Measurements from ENCODE around the gene MIF4GD.
"Not testable (repeated sequence)": the region's sequence is repeated elsewhere in the genome, so short reads cannot be mapped to it uniquely, and the experiment has no call there.

Gene MIF4GD

GRCh38 chr17:75270966-75271232 lies at the start of gene MIF4GD:
Gene MIF4GD, minus strand, starts transcription at chr17:75271231. Its CDS starts 1,036 bp downstream, at chr17:75270195.
- DNase-seq (ENCODE audit: low read depth, low spot score), result no peak

- no peak for DNase-seq (ENCODE audit: low read depth, low spot score)
These were observed 49.1 kb upstream of the MIF4GD start for GRCh38 chr17:75319904-75320691.

DNA sequence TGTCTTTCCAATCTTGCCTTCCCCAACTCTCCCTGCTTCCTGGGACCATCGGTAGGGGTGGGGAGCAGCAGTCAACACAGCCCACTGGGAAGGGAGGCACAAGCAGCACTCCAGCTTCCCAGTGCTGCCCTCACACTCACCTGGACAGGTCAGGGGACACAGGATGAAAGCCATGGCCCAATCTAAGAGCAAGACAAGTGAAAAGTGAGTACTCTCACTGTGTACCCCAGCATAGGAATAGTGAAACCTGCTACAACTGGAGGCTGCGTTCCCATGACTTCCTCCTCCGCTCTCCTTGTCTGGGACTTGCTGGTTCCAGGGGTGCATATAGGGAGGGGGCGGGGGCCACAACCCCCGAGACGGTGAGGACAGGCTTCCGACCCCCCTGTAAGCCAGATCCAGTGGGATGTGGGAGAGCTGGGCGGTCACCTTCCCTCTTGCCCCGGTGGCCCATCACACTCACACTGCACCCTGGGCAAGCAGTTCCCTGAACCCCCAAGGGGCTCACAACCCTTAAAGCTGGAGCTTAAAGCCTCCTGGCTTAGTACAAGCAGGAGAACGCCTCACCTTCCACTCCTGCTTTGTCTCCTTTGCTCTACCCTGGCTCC lies 47.7 kb upstream of the MIF4GD start:
- DNase-seq (ENCODE audit: low read depth, low spot score), result no peak

DNA sequence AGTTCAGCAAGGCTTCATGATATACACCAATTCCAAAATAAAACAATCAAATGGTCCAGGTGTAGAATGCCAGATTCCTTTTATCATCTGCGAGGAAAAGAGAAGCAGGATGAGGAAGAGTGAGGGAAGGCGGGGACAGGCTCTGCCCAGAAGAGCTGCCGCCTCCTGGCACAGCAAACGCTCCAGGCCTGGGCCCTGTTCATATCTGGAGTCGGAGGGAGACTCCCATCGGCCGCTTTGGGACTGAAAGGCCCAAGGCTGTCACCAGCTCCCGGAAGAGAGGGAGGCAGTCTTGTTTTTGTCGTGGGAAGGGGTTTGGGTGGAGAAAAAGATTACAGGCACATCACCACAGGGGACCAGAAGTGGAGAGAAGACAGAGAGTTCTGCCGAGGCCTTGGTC lies 47.2 kb upstream of the MIF4GD start:
- no peak for DNase-seq (ENCODE audit: low read depth, low spot score)

DNA sequence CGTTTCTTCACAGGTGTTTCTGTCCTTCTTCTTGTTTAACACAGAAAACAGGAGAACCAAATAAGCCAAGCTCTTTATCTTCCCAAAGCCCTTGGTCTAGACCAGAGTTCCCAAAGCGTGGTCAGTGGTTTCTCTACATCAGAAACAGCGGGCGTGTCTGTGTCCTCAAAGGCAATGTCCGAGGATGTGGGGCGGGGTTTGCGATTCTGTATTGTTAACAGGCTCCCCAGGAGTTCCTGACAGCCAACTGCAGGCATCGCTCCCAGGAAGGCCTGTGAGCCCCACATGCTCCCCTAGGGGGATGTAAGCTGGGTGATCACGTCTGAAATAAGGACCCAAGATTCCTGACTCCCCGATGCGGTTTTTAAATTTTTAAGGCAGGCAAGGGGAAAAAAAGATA lies 46.6 kb upstream of the MIF4GD start:
- DNase-seq (ENCODE audit: low read depth, low spot score), result no peak

- no peak for DNase-seq (ENCODE audit: low read depth, low spot score)
These were observed 45.2 kb upstream of the MIF4GD start for GRCh38 chr17:75316253-75316652.

- DNase-seq (ENCODE audit: low read depth, low spot score), result no peak
These were observed 44.7 kb upstream of the MIF4GD start for GRCh38 chr17:75315541-75316243.

DNA sequence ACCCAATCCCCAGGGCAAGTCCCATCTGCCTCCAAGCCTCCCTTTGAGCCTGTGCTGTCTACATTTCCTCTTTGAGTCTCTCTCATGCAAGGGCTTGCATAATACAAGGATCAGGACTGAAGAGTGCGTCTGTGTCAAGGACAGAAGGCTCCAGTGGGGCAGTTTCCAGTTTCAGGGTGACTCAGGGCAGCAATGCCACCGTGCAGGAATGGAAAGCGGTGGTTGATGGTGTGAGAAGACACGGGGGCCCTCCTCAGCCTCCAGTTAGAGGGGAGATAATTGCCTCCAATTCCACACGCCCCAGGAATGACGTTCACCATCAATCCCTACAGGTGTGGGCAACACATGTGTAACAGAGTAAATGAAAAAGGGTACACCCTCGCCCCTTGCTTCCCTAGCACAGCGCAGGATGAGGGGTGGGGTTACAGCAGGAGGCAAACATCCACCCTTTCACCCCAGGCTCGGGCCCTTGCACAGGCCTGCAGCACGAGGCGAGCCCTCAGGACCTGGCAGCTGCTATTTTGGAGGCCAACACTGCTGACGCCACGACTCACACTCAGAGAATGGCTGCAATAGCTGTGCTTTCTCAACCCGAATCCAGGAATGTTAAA lies 43.0 kb upstream of the MIF4GD start:
- no peak for DNase-seq (ENCODE audit: low read depth, low spot score)

GRCh38 chr17:75308732-75309629 lies 38.0 kb upstream of the MIF4GD start:
- DNase-seq (ENCODE audit: low read depth, low spot score), result no peak

DNA sequence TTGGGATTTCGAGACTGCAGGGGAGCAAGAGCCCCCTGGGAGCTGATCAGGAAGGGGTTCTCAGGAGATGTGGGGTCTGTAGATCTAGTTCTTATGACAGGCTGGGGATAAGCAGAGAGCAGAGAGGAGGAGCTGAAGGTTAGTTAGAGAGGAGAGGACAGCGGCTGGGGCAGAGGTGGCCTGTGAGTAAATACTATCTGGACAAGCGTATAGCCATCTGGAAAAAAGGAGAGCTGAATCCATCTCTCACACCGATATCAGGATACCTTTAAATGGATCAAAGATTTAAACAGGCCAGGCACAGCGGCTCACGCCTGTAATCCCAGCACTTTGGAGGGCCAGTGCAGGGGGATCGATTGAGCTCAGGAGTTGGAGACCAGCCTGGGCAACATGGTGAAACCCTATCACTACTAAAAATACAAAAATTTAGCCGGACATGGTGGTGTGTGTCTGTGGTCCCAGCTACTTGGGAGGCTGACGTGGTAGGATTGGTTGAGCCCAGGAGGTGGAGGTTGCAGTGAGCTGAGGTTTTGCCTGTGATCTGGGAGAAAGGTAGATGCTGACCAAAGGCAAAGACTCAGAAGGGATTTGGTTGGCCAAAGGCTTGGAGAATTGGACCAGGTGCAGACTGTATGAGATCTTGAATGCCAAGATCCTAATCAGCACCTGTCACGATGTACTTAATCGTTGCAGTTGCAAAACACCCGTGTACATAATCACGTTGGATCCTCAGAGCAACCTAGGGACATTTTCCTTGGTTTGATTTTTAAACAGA lies 37.1 kb upstream of the MIF4GD start:
- DNase-seq (ENCODE audit: low read depth, low spot score), result no peak

DNA sequence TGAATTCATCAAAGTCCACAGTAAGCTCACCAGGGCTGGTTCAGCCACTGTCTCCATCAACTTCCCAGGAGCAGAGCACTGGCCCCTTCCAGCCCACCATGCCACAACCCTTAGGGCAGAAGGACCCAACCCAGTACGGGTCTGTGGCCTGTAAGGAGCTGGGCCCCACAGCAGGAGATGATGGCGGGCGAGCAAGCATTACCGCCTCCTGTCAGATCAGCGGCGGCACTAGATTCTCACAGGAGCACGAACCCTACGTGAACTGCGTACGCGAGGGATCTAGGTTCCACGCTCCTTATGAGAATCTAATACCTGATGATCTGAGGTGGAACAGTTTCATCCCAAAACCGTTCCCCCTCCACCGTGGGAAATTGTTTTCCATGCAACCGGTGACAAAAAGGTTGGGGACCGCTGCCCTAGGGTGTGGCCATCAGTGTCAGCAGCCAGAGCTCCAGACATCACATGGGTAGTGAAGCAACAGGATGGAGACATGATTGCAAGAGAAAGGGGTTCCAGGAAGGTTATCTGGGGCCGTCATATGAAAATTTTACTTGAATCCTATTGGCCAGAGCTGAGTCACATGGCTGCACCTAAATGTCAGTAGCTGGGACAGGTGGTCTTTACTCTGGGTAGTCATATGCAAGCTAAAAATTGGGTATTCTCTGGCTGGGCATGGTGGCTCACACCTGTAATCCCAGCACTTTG lies 30.6 kb upstream of the MIF4GD start:
- DNase-seq (ENCODE audit: low read depth, low spot score), result no peak

- no peak for DNase-seq (ENCODE audit: low read depth, low spot score)
These were observed 30.0 kb upstream of the MIF4GD start for GRCh38 chr17:75301049-75301448.

- DNase-seq (ENCODE audit: low read depth, low spot score), result no peak
These were observed 29.2 kb upstream of the MIF4GD start for GRCh38 chr17:75300280-75300679.

DNA sequence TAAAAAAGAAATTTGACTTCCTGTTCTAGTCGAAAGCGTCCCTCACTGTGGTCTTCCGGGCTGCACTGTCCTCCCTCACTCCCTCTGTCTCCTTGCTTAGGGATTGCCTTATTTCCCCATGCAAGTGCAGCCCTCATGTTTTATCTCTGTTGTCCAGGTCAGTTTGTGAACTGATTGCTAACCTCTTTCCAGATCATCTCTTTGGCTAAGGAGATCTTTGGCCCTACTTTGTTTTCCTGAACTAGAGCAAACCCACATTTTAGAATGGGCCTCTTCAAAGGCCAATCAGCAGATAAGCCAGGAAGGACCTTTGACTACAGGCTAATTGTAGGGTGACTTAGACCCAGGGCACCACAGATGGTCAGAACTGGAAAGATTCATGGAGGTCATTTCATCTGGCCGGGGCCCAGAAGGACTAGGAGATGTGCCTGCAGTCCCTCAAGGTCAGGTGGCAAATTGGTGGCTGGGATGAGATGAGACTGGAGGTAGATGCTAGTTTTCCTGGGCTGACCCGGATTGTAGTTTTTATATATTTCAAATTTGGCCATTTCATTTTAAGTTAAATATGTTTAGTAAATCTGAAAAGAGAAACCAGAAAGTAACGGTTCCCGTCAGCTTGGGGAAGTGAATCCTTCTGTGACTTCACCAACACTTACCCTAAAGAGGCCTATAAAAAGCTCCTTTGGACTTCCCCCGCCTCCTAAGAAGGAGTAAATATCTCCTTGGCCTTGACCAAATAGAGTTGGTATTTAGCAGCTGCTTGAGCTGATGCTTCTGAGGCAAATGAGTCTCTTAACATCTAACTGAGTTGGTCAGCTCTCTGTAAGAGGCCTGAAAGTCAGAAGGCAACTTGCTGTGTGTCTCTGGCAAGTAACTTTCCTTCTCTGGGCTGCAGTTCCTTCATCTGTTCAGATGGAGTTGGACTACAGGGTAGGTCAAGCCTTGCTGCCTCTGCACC lies 24.4 kb upstream of the MIF4GD start:
- DNase-seq (ENCODE audit: low read depth, low spot score), result no peak

DNA sequence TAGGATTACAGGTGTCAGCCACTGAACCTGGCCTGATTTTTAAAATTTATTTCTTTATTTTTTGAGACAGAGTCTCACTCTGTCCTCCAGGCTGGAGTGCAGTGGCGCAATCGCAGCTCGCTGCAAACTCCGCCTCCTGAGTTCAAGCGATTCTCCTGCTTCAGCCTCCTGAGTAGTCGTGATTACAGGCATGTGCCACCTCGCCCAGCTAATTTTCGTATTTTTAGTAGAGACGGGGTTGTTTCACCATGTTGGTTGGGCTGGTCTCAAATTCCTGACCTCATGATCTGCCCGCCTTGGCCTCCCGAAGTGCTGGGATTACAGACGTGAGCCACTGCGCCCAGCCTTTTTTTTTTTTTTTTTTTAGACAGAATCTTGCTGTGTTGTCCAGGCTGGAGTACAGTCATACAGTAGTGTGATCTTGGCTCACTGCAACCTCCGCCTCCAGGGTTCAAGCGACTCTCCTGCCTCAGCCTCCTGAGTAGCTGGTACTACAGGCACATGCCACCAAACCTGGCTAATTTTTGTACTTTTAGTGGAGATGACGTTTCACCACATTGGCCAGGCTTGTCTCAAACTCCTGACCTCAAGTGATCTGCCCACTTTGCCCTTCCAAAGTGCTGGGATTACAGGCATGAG lies 21.9 kb upstream of the MIF4GD start:
- not testable (repeated sequence) for DNase-seq (ENCODE audit: low read depth, low spot score)

- no peak for DNase-seq (ENCODE audit: low read depth, low spot score)
These were observed 18.9 kb upstream of the MIF4GD start for GRCh38 chr17:75289832-75290337.

GRCh38 chr17:75289115-75289831 lies 18.2 kb upstream of the MIF4GD start, which contains the start of gene SLC25A19:
Gene SLC25A19, minus strand, starts transcription at chr17:75289433. Its CDS starts 2,669 bp downstream, at chr17:75286764.
- DNase-seq (ENCODE audit: low read depth, low spot score), result peak; percentile 96

DNA sequence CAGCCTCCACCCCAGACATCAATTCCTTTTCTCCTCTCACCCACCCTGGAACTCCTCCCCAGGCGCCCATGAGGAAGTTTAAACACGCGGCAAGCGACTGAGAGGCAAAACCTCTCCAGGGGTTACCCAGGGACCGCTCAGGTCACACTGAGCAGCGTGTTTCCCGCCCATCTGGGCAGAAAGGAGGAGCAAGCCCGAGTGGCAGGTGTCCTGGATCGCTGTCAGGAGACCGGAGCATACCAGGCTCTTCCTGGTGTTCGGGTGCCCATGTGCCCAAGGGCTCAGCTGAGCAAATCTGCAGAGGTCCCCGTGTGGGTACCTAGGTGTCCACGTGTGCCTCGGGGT lies 17.7 kb upstream of the MIF4GD start:
- DNase-seq (ENCODE audit: low read depth, low spot score), result no peak

Data from smooth muscle cell of the brain vasculature (primary cell).